ENCODE data around the gene MED15.
"Not testable (repeated sequence)": the region's sequence is repeated elsewhere in the genome, so short reads cannot be mapped to it uniquely, and the experiment has no call there.

Gene MED15

DNA sequence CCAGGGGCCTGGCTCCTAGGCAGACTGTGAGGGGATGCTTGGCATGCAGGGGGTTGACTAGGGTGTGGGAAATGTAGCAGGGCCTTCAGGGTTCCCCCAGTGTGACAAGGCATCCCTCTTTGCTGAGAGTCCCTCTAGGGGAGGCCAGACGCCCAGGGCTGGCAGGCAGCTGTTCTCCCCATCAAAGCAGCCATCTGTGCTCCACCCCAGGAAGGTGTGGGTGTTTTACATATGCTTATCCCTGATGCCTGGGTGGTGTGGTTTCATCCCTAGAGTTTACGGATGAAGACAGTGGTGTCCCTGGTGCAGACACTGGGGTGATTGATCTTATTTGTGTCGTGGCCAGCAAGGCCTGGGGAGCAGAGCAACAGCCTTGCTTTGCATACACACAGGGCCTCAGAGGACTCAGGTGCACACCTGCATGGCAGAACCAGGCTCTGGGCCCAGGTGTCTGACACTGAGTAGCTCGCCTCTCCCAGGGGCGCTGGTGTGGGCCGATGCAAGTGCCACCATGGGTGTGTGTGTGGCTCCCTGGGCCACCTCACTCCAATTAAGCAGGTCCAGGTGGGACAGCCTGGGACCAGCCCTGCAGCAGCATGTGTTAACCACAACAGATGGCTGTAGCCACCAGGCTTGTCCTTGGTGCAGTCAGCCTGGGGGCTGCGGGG is 74.2 kb downstream of the MED15 start:
- peak in 5 of 58 donors; percentile 18 to 65 (median 21) for DNase-seq

- no peak for DNase-seq
Observed at GRCh38 chr22:20582171-20582511, 74.7 kb downstream of the MED15 start.

DNA sequence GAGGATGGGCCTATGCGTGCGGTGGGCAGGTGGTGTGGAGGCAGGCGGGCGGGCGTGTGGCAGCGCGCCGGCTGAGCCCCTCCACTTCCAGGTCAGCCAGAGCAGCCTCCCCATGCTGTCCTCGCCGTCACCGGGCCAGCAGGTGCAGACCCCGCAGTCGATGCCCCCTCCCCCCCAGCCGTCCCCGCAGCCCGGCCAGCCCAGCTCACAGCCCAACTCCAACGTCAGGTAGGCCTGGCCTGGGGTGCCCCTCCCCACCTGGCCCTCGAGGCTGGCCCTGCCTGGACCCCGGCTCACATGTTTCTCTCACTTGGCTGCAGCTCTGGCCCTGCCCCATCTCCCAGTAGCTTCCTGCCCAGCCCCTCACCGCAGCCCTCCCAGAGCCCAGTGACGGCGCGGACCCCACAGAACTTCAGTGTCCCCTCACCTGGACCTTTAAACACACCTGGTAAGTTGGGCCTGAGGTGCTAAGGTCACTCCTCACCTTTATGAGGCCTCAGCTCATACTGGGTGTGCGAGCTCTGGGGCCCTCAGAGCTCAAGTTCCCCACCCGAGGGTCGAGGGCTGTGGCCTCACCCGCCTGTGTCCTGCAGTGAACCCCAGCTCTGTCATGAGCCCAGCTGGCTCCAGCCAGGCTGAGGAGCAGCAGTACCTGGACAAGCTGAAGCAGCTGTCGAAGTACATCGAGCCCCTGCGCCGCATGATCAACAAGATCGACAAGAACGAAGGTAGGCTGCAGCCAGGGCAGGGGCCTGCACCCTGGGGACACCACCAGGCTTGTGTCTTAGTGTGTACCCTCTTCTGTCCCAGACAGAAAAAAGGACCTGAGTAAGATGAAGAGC is 75.3 kb downstream of the MED15 start:
- no peak for DNase-seq

DNA sequence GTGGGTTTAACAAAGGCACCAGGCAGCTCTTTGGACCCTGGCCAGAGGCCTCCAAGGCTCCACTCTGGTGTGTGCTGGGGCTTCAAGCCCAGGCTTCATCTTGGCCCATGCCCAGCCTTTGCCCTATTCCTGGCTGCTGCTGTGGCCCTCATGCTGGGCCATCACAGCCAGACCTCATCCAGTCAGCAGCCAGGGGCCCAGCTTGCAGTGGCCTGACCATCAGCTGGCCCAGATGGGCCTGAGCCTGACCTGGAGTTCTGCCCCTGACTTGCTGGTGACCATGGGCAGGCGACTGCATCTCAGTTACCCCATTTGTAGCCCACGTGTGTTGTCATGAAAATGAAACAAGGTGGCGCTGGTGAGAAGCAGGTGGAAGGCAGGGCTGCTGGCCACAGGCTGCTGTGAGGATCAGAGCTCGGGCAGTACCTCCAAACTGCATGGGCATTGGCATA is 76.1 kb downstream of the MED15 start:
- peak in 29 of 58 donors; percentile 11 to 82 (median 38) for DNase-seq

- DNase-seq, result no peak
Observed at GRCh38 chr22:20584029-20584871, 76.8 kb downstream of the MED15 start.

DNA sequence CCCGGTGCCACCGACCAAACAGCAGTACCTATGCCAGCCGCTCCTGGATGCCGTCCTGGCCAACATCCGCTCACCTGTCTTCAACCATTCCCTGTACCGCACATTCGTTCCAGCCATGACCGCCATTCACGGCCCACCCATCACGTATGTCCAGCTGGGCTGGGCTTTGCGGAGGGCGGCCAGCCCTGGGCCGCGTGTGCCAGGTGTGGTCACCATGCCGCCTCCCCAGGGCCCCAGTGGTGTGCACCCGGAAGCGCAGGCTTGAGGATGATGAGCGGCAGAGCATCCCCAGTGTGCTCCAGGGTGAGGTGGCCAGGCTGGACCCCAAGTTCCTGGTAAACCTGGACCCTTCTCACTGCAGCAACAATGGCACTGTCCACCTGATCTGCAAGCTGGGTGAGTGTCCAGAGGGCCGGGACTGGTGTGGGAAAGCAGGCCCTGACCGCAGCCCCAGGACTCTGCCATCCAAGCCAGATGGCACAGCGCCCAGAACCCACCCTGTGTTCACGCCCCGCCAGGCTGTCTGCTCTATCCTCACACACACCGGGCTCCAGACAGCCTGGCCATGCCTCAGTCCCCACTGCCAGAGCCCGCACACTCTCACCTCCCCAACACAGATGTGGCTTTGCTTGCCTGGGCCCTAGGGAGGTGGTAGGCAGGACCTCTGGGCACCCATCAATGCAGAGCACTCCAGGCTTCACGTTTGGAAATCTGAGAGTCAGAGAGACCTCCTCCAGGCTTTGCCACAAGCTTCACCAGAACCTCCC is 77.6 kb downstream of the MED15 start:
- no peak for DNase-seq

DNA sequence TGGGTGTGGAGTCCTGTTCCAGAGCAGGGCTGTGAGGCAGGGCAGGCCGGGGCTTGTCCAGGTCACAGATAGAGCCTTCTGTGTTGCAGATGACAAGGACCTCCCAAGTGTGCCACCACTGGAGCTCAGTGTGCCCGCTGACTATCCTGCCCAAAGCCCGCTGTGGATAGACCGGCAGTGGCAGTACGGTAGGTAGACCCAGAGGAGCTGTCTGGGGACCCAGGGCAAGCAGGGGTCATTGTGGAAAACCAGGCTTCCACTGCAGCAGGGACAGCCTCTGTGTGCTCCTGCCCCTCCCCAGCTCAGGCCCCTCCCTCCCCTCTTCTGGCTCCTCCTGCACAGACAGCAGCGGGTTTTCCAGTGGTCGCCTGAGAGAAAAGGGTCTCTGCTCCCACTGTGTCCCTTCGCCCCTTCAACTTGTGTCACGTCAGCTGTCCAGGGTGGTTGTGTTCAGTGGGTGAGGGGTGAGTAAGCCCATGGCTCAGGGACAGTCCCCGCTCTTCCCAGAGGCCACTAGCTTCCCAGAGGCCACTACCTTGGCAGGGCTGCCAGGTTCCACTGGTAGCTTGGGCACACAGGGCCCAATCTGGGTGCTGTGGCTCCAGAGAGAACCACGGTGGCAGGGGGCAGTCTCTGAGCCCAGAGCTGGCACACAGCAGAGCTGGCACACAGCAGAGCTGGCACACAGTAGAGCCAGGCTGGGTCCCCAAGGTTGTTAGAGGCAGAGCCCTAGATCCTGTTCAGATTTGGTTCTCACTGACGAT is 78.4 kb downstream of the MED15 start:
- DNase-seq, result peak in 1 of 58 donors; percentile 19

- no peak for DNase-seq
Observed at GRCh38 chr22:20586403-20586745, 79.0 kb downstream of the MED15 start.

GRCh38 chr22:20587206-20587958 is 80.0 kb downstream of the MED15 start:
- no peak for DNase-seq

GRCh38 chr22:20588092-20588842 is 80.9 kb downstream of the MED15 start:
- DNase-seq, result no peak

DNA sequence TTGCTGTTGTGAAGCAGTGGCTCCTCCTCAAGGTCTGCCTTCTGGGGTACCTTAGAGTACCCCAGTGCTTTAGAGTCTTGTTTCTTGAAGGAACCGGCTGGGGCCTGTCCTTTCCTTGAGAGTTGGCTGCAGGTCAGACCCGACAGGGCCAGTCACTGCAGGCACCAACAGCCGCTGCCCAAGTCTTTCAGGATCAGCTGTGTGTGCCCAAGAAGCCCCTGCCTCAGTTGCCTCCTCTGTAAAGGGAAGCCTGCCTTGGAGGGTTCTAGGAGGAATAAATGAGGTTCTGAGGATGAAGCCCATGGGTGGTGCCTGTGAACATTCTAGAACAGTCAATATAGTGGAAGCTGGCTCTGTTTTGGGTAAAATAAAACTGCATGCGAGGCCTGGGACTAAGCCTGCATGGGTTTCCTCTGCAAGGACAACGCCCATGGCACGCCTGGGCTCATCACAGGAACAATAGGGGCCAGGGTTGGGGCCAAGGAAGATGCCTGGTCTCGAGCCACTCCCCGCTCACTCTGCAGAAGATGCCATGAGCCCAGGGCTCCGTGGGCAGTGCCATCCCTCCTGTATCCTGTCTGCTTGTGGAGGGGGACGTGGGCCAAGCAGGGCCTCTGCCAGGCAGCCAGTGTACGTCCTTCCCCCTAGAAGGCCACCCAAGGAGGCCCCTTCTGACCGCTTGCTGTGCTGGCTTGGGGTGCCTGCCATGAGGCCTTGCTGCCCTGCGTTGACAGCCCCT is 81.6 kb downstream of the MED15 start:
- no peak for DNase-seq

DNA sequence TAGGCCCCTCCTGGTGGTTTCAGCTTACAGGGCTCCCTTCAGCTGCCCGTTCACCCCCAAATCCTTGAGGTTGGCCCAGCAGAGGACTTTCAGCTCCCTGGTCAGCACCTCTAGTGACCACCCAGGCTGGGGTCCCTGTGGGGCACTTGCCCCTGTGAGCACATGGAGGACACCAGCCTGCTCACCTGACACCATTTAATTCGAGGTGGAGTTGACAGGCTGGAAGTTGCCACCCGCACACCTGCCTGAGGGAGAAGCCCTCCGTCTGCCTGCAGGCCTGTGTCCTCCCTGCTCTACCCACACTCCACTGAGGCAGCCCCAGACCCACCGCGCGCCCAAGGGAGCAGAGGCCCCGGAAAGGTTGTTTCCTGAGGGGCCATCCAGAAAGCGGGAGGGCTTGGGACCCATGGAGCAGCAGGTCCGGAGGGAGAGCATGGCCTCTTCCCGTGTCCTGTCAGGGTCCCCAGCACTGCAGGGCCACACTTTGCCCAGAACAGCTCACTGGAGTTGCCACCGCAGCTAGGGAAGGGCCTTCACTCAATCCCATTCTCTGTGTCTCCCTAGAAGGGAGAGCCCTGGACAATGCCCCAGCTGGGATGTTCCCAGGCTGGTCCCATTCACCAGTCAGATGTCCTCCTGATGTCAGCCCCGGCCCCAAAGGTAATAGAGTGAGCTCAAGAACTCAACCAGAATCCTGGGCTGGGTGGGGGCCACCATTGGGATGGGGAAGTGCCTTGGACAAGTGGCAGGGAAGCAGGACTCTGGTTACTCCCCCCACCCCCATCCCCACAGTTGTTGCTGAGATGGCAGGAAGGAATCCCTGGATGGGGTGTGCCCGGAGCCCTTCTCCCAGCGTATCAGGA is 82.4 kb downstream of the MED15 start:
- DNase-seq, result no peak

- DNase-seq, result no peak
Observed at GRCh38 chr22:20590477-20591294, 83.3 kb downstream of the MED15 start.

DNA sequence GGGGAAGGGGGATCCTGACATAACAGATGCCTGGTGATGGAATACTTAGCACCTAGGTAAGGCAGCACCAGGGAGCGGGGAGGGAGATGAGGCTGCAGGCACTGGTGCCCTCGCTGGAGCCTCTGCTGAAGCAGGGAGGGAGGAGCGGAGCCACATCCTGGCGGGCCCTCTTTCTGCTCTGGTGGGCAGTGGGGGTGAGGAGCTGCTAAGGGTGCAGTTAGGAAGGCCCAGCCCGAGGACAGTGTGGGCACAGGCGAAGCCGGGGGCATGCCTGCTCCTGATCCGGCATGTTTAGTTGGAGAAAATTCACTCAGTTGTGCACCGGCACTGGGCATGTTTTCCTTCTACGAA is 83.9 kb downstream of the MED15 start:
- DNase-seq, result no peak

GRCh38 chr22:20591660-20592310 is 84.4 kb downstream of the MED15 start:
- DNase-seq, result no peak

GRCh38 chr22:20594038-20594437 is 86.6 kb downstream of the MED15 start:
- DNase-seq, result not testable (repeated sequence)

All from anterior cingulate cortex (tissue), 58 donors.